GM10847 (cell line): ENCODE measurements around the gene SVIP.

ENCODE experiments used
- POLR2A ChIP-seq: IDR thresholded peaks from 2 replicates; pipeline ENCODE4 v1.6.1; 2011; ENCODE audit not compliant: insufficient read length; ENCODE audit errors: extremely low read depth

Gene SVIP

GRCh38 chr11:22807855-22808570 lies 21.6 kb downstream of the SVIP start:
- no peak for TF ChIP-seq POLR2A

GRCh38 chr11:22807391-22807790 lies 22.2 kb downstream of the SVIP start:
- TF ChIP-seq POLR2A = no peak

- TF ChIP-seq POLR2A = no peak
Measured at GRCh38 chr11:22802861-22803260, 26.7 kb downstream of the SVIP start.

GRCh38 chr11:22800482-22800881 lies 29.1 kb downstream of the SVIP start:
- no peak for TF ChIP-seq POLR2A

- no peak for TF ChIP-seq POLR2A
Measured at GRCh38 chr11:22798901-22799300, 30.7 kb downstream of the SVIP start.

- no peak for TF ChIP-seq POLR2A
Measured at GRCh38 chr11:22797047-22797446, 32.6 kb downstream of the SVIP start.

- no peak for TF ChIP-seq POLR2A
Measured at GRCh38 chr11:22795914-22796313, 33.7 kb downstream of the SVIP start.

GRCh38 chr11:22792497-22792896 lies 37.1 kb downstream of the SVIP start:
- TF ChIP-seq POLR2A = no peak

- no peak for TF ChIP-seq POLR2A
Measured at GRCh38 chr11:22787551-22788162, 41.9 kb downstream of the SVIP start.

GRCh38 chr11:22787055-22787454 lies 42.5 kb downstream of the SVIP start:
- no peak for TF ChIP-seq POLR2A

- no peak for TF ChIP-seq POLR2A
Measured at GRCh38 chr11:22786475-22786874, 43.1 kb downstream of the SVIP start.

- TF ChIP-seq POLR2A = no peak
Measured at GRCh38 chr11:22785251-22785650, 44.4 kb downstream of the SVIP start.

- TF ChIP-seq POLR2A = no peak
Measured at GRCh38 chr11:22780952-22781593, 48.5 kb downstream of the SVIP start.

GRCh38 chr11:22779850-22780249 lies 49.8 kb downstream of the SVIP start:
- no peak for TF ChIP-seq POLR2A

GRCh38 chr11:22778642-22779041 lies 51.0 kb downstream of the SVIP start:
- no peak for TF ChIP-seq POLR2A

GRCh38 chr11:22775248-22775647 lies 54.4 kb downstream of the SVIP start:
- TF ChIP-seq POLR2A = no peak

GRCh38 chr11:22774716-22775115 lies 54.9 kb downstream of the SVIP start:
- no peak for TF ChIP-seq POLR2A

GRCh38 chr11:22769081-22769480 lies 60.5 kb downstream of the SVIP start:
- no peak for TF ChIP-seq POLR2A
